ENCODE results near the gene CDC7. TPM values are rescaled to one million over a fixed set of nuclear protein-coding genes. Genes with fewer than 3 reads are reported as not detected.
A peak's percentile ranks its signal among the peaks of the same experiment; 100 is the strongest.

Gene CDC7
- total and polyA plus RNA-seq, 2 experiments from 2014 or later: 4.7 to 5.4 TPM

DNA sequence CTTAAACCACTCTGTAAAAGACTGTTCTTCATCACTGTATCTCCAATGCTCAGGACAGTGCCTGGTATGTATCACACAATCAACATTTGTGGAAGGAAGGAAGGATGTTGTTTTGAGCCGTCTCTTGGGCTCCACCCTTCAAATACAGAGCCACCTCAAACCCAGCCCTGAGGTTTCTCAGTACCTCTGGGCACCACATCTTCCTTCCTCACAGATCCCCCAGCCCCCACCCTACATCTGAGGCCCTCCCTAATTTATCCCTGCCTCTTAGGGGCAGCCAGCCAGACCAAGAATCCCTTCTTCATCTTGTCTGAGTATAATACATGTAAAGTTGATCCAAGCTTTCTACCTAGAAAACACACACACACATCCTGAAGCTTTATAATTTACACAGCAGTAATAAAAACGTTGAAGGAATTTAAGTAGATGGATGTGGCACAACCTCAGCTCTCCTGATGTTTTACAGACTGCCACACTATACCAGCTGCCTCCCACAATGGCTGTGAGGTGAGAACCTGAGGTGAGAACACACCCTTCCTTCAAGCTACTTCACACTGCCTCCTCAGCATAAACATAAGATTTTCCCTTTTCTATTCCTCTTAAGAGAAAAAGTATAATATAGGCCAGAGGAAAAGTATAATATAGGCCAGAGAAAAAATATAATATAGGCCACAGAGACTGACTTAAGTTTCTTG, 48.5 kb downstream of the CDC7 start:
- TF ChIP-seq, protein P1, sequence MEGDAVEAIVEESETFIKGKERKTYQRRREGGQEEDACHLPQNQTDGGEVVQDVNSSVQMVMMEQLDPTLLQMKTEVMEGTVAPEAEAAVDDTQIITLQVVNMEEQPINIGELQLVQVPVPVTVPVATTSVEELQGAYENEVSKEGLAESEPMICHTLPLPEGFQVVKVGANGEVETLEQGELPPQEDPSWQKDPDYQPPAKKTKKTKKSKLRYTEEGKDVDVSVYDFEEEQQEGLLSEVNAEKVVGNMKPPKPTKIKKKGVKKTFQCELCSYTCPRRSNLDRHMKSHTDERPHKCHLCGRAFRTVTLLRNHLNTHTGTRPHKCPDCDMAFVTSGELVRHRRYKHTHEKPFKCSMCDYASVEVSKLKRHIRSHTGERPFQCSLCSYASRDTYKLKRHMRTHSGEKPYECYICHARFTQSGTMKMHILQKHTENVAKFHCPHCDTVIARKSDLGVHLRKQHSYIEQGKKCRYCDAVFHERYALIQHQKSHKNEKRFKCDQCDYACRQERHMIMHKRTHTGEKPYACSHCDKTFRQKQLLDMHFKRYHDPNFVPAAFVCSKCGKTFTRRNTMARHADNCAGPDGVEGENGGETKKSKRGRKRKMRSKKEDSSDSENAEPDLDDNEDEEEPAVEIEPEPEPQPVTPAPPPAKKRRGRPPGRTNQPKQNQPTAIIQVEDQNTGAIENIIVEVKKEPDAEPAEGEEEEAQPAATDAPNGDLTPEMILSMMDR (IDR thresholded peaks at IDR 0.05; ENCODE audit: low read depth, low read length): no peak
- no peak overlapping the region for H3K4me3 ChIP-seq
- no peaks in the 10 kb centered on the region for H3K36me3 ChIP-seq

DNA sequence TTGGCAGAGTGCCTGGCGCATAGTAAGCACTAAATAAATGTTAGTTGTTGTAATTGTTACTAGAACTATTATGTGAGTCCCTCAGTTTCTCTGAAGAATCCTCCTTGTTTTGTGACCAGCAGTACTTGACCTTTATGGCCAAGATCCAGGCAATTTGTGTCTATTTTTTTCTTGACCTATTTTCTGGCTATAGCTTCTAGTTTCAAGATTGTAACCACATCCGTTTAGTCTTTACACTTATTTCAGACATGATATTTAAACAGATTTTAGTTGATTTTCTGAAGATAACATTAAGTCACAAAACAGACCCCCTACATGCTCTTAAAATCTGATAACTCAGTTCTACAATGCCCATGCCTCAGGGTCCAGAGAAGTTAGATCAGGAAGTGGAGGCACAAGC, 50.3 kb downstream of the CDC7 start:
- H3K27me3 ChIP-seq: no peaks in the 10 kb centered on the region
- no peak for DNase-seq (ENCODE audit: low read depth in 1 of 2, low spot score in 1 of 2)
- no peaks in the 10 kb centered on the region for H3K36me3 ChIP-seq
- H3K4me1 ChIP-seq (ENCODE audit: low read depth): no peaks in the 10 kb centered on the region
- no peak overlapping the region for H3K27ac ChIP-seq
- H3K4me3 ChIP-seq: no peak overlapping the region
- TF ChIP-seq, protein P1 (IDR thresholded peaks at IDR 0.05; ENCODE audit: low read depth, low read length): no peak
- no peaks in the 10 kb centered on the region for H3K9me3 ChIP-seq (ENCODE audit: low read depth)

More for the DNA sequence above, 48.5 kb downstream of the CDC7 start:
- no peak for DNase-seq (ENCODE audit: low read depth in 1 of 2, low spot score in 1 of 2)
- no peak overlapping the region for H3K27ac ChIP-seq
- H3K4me1 ChIP-seq (ENCODE audit: low read depth): no peaks in the 10 kb centered on the region
- no peaks in the 10 kb centered on the region for H3K9me3 ChIP-seq (ENCODE audit: low read depth)
- no peaks in the 10 kb centered on the region for H3K27me3 ChIP-seq

DNA sequence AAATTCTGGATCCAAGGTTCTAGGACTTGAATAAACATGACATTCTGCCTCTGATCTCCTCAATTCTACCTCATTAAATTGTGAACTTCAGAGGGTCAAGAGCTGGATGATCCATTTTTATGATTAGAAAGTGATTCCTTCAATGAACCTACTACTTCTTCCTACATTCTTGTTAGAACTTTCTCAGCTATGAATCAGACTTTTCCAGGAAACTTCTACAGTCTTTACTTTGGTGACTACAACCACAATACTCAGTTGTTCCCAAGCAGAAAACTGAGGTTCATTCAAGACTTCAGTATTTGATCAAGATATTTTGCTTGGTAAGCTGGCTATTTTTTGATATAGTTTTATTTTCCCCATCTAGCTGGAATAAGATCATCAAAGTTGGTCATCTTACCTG, 51.4 kb downstream of the CDC7 start:
- no peak overlapping the region for H3K27ac ChIP-seq
- H3K9me3 ChIP-seq (ENCODE audit: low read depth): no peaks in the 10 kb centered on the region
- TF ChIP-seq, protein P1 (IDR thresholded peaks at IDR 0.05; ENCODE audit: low read depth, low read length): no peak
- H3K4me1 ChIP-seq (ENCODE audit: low read depth): peaks cover 3% of the 10 kb centered on the region
- no peaks in the 10 kb centered on the region for H3K27me3 ChIP-seq
- no peaks in the 10 kb centered on the region for H3K36me3 ChIP-seq
- no peak for DNase-seq (ENCODE audit: low read depth in 1 of 2, low spot score in 1 of 2)
- no peak overlapping the region for H3K4me3 ChIP-seq

DNA sequence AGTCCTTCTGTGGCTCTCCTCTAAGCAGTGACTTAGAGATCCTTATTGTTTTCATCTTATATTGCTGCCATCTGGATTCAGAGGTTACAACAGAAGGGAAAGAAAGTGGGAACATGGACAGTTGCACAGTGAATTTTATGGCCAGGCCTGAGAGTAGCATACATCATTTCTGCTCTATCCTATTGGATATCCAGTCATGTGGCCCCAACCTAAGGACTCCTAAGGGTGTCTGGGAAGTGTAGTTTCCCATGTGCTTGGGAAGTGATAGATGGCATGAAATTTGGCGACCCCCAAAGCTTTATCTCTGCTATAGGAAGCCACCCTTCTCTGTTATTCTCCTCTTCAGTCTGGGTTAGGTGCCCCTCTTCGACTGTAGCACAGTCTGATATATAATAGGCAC, 51.9 kb downstream of the CDC7 start:
- H3K9me3 ChIP-seq (ENCODE audit: low read depth): no peaks in the 10 kb centered on the region
- TF ChIP-seq, protein P1 (IDR thresholded peaks at IDR 0.05; ENCODE audit: low read depth, low read length): no peak
- peaks cover 3% of the 10 kb centered on the region for H3K4me1 ChIP-seq (ENCODE audit: low read depth)
- H3K27ac ChIP-seq: no peak overlapping the region
- no peak for DNase-seq (ENCODE audit: low read depth in 1 of 2, low spot score in 1 of 2)
- no peaks in the 10 kb centered on the region for H3K27me3 ChIP-seq
- H3K36me3 ChIP-seq: no peaks in the 10 kb centered on the region
- H3K4me3 ChIP-seq: no peak overlapping the region

DNA sequence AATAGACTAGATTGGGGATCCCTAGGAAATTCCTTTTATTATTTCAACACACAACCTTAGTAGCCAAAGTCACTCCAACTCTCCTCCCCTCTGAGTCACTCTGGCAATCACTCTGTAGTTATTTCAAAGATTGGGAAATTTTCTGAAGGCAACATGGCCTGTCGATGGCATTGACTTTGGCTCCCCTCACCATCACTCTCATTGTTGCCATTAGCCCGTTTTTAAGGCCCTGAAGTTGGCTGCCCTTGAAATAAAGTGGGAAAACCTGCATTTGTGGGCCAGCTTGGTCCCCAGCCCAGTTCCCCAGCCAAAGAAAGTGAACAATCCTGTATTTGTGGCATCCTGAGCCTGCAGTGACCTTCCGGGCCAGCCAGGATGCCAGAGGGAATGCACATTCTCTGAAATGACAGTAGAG, 52.5 kb downstream of the CDC7 start:
- Histone ChIP-seq H3K27ac (no peak overlapping the region), H3K36me3 (no peaks in the 10 kb centered on the region), H3K9me3 (ENCODE audit: low read depth) (no peaks in the 10 kb centered on the region), H3K4me1 (ENCODE audit: low read depth) (peaks cover 3% of the 10 kb centered on the region), H3K4me3 (no peak overlapping the region), H3K27me3 (no peaks in the 10 kb centered on the region)
- TF ChIP-seq, protein P1 (IDR thresholded peaks at IDR 0.05; ENCODE audit: low read depth, low read length): no peak
- peak in 1 of 2 donors; percentile 83 for DNase-seq (ENCODE audit: low read depth in 1 of 2, low spot score in 1 of 2)

Measured in cardiac muscle cell (in vitro differentiated cells and primary cell).